Superior temporal gyrus (tissue), 1 donor: ENCODE data around the gene RAB11FIP2.

Source experiments
- DNase-seq: peaks from one replicate; pipeline ENCODE4 v3.0.0-alpha.2; 2016; ENCODE audit errors: extremely low spot score

RAB11FIP2 gene

DNA sequence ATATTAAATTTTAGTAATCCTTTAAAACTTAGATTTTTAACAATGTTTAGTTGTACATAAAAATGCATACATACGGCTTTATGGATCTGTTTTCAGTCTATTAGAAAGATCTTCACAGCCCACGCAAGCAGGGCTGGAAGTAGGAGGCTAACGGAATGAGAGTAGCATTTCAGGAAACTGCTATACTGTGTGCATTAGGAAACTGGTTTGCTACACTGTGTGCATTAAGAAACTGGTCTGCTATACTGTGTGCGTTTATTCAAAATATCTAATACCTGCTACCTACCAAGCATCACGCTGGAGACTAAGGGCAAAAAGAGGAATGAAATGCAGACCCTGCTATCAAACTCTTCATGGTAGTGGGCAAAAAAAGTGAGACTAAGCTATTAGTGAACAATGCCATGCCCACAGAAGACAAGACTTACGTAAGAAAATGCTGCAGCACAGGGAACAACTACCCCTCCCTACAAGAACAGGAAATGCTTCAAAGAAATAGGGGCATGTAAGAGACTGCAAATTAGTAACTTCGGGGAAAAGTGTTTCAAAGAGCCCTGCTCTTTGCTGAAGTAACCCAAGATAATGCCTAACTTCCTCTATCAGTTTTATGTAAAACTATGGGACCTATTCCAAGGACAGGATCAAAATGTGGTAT is 11.3 kb downstream of the RAB11FIP2 start:
- no peak for DNase-seq

DNA sequence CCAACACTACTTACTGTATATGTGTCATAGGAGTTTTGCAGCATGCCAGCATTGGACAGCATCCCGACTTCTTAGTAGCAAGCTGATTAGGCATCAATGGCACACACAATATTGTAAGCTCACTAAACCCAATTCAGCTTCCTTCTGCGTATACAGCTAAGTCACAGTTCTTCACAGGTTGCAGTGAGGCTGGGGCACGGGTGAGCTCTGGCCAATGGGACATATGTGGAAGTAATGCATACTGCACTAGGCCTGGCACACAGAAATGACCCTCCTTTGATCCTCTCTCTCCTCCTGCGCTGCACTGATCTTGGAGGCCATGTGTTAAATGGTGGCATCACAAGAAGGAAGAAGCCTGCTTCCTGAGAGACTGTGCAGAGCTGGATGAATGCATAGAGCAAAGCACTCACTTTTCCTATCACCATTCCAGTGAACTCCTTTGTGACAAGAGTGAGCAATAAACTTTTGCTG is 11.9 kb downstream of the RAB11FIP2 start:
- no peak for DNase-seq

DNA sequence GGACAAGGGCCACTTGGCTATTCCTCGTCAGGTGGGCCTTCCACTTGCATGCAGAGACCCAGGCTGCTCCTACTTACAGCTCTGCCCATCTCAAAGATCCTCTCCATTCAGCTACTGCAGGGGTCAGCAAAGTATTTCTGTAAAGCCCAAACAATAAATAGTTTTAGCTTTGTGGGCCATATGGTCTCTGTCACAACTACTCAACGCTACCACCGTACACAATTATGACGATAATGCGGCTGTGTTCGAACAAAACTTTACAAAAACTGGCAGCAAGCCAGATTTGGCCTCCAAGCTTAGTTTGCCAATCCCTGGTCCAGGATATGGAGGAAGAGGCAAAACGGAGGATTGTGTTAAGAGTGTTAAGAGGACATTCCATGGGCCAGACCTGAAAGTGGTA is 12.8 kb downstream of the RAB11FIP2 start:
- DNase-seq = no peak

DNA sequence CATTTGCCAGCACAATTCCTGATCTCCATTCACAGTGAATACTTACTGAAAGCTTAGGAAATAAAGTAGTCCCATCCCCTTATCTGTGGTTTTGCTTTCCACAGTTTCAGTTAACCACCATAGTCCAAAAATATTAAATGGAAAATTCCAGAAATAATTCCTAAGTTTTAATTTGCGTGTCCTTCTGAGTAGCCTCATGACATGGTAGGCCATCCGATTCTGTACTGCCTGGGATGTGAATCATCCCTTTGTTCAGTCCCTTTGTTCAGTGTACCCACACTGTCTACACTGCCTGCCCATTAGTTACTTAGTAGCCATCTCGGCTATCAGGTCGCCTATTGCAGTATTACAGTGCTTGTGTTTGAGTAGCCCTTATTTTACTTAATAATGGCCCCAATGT is 14.2 kb downstream of the RAB11FIP2 start:
- DNase-seq = no peak

DNA sequence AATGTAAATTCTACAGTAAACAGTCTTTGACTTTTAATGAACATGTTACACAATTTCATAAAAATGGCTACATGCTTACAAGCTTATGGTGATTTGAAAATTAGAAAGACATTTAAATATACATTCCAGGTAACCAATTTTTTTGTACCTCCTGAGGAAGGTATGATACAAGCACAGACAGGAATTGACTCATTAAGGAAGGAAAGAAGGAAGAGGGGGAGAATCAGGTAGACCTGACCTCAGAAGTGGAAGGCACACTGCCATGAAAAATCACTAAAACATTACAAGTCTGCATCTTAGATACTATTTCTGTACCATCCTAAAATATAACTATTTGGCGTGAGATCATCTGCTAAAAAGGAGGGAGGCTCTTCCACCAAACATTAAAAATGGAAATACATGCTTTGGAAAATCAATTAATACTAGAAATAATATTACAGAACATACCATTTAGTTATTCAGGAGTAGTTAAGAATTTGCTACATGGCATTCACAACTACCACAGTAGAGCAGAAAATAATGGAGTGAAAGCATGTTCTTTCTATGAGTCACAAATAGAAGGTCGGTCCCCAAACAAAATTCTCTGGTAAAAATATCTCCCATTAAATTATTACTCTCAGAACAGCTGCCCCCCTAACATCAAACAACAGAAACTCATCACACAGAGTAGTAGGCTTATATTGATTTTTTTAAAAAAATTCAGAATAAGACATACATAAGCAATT is 15.2 kb downstream of the RAB11FIP2 start:
- no peak for DNase-seq

DNA sequence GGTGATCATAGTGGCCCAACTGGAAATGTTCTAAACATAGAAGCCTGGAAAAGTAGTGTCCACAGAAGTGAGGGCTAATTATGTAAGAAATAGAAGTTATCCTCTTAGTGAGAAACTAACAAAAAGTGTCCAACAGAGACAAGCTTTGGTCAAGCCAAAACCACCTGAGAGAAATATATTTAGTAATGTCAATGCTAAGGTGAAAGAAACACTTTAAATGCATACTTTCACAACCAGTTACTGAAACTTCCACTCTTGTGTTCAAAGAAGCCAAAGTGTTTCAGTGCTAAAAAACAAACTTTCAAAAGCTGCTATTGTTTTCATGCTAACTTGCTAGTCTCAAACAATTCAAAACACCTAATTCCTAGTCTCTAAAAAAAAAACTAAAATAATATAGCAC is 18.1 kb downstream of the RAB11FIP2 start:
- DNase-seq = no peak

DNA sequence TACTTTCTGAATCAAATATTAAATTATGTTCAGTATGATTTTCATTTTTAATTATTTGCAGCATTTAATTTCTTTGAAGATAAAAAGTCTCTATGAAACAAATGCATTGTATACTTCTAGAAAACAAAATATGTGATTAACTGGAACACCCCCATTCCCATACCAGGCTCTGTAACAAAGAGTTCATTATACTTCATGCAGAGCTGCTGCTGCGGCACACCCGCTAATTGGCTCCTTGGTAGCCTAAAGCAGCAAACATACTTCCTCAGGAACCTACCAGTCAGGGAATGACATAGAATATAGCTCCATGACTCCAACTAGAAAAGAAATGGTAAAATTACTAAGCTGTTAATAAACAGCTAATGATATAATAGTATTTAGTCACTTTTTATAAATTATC is 19.3 kb downstream of the RAB11FIP2 start:
- DNase-seq = peak; percentile 78

DNA sequence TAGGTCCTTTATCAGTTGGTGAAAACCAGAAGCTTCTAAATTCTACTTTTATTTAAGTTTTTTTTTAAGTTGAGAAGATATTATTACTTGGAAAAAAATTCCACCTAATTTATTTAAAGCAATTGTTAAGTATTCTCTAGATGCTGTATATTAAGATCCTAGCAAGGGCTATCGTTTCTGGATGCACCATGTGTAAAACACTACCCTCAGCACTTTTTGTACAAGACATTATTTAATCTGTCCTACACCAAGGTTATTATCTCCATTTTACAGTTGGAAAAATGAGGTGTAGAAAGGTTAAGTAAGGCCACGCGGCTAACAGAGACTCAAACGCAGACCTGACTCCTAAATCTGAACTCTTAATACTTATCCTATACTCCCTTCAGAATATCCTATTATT is 19.8 kb downstream of the RAB11FIP2 start:
- no peak for DNase-seq

DNA sequence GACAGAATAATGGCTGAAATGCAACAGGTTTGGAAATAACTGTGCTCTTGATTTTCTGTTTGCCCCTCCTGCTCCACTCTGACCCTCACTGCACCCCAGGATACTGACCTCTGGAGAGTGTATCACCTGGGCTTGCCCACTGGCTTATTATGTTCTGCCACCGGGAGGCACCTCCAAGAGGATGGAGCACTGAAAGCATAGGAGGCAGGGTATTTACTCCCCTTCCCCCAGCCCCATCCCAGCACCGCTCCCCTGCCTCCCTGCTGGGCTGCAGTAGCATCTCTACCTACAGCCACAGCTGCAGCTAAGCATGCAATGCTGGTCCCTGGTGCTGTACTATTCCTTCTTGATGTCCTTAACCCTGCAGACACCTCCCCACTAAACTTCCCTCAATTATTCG is 26.4 kb downstream of the RAB11FIP2 start:
- no peak for DNase-seq

DNA sequence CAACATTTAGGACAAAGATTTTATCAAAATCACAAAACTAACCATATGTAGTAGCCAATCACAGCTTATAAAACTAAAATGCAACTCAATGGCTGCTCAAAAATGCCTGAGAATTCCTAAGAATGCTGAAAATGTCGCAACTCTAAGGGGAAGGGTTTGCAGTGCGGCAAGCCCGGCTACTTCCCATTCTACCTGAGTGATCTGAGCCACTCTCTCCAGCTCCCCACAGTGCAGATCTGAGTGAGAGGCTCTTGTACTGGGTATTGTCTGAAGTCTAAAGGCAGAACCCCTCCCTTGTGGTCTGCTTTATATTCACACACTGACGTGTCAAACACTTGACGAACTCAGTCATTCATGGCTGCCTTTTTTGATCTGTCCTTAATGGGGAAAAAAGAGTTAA is 28.9 kb downstream of the RAB11FIP2 start:
- no peak for DNase-seq

DNA sequence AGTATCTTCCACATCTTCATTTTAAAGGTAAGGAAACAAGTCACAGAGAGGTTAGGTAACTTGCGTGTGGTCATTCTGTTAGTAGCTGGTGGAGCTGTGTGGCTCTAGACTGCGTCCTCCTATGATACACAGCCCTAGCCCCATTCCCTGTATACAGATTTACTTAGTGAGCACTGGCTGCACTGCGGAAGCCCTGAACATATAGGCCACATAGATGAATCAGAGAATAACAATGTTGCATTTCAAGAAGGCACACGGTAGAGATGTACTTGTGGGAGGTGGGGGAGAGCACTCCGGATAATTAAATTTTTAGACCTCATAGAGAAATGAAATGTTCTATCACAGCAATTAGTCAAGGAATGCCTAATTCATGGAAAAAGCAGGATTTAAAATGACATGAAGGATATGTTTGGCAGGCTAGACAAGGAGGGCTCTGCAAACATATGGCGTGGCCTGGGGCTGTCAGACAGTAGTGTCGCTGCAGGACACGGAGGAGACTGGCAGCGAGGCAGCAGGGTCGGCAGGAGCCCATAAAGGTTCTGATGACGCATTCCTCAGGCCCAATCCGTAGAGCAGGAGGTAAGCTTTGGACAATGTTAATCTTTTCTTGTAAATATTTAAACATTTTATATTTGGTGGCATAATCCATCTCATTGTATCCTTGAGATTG is 29.5 kb downstream of the RAB11FIP2 start:
- DNase-seq = no peak

DNA sequence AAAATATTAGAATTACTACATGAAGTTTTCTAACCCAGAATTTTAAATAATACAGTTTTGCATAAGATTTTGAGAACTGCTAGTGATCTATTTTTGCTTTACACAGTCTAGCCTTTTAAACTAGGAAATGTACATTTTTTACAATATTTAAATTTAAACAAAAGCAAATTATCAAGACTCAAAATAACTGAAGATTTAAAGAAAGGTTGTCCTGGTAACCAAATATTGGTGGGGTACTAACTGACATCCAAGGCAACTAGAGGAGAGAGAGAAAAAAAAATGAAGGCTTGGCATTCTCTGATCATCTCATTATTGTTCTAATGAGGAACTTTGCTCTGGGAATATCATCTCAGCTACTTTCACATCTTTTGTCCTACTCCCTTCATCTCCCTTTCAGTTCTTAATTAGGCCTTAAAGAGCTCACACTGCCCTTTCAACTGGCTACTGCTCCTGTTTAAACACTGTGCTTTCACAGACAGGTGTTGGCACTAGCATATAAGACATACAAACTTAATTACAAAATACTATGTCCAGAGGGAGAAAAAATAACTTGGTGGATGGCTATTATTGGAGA is 33.7 kb downstream of the RAB11FIP2 start:
- DNase-seq = no peak

DNA sequence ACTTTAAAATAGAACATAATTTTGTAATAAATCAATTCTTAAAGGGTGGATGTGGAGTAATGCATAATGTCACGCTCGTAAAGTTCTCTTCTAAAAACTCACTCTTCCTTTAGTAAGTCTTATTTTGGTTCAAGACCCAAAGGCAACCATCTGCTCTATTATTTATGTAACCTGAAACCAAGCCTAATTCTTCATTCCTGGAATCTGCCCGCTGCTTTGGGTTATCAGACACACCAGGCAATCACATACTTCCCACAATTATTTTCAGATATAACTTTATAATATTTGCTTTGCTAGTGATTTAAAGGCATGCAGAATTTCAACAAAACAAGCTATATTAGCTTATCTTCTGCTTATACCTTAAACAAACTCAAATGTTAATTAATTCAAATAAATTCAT is 39.0 kb downstream of the RAB11FIP2 start:
- DNase-seq = no peak

DNA sequence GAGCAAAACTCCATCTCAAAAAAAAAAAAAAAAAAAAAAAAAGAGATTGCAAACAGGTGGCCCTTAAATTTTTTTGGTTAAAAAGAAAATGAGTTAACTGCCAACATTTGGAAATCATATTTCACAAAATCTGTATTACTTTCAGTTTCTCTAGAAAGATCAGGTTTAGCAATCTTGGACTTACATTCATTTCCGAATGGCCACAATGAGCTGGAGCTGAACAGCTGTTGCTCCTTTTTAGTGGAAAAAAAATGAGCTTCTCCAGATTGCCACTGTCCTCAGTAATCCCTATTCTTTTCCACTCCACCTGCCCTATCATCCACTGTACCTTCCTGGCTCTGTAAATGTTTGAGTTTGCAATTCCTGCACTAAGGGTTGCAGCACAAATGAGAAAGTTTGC is 43.6 kb downstream of the RAB11FIP2 start:
- no peak for DNase-seq

DNA sequence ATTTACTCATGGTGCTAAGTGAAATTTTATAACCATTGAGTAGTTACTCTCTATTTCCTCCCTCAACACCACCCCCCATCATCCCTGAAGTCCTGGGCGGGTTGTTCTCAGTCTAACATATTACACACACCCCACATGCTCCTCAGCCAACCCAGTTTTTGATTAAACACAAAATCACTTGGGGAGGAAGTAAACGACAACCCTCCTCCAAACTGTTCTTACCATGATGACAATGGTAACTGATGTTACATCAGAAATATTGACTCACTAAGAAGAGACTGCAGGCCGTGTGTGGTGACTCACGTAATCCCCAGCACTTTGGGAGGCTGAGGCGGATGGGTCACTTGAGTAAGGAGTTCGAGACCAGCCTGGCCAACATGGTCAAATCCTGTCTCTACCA is 44.2 kb downstream of the RAB11FIP2 start:
- no peak for DNase-seq

DNA sequence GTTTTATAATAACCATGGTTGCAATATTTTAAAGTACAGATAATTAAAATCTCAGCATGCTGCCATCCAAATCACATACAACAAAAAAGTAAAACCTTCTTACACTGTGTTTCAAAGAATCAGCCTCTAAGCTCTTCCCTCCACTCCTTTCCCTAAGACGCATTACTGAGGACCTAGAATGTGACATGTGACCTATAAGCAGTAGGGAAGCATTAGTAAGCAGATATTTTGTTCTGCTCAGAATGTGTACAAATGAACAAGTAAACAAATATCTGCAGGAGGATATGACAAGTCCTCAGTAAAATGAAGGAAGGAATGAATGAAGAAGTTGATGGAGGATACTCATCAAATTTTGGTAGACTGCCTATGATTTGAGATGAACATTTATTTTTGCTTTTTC is 49.1 kb downstream of the RAB11FIP2 start:
- no peak for DNase-seq

DNA sequence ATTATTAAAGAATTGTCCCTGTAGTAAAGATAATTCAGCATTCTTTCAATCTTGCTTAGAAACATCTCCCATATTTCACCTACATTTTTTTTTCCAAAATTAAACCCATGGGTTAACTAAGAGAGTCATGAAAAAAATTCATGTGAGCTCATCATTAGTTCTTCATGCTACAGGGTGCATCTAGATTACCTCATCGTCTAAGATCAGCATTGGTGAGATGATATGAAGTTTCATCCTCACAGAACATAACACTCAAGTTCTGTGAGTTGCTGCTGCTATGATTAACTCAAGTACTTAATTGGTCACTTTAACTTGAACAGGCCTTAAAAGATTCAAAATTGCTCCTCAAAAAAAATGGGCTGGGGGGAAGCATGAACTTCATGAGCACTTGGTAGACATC is 50.0 kb downstream of the RAB11FIP2 start:
- DNase-seq = no peak

DNA sequence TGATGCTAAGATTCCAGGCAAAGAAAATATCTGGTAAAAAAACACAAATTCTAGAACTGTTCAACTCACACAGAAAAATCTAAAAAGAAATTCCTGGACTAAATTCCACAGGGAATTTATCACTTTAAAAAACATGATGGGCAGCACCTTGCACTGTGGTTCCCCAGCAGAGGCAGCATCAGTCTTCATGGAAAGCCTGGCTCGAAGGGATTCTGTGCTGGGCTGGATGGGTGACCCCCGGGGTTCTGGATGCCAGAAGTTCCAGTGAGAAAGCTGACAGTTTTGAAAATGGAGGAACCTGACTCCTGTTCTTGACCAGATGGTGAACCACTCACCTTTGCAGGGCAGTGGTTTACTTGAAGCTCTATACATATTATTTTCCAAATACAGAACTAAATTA is 52.0 kb downstream of the RAB11FIP2 start:
- no peak for DNase-seq

DNA sequence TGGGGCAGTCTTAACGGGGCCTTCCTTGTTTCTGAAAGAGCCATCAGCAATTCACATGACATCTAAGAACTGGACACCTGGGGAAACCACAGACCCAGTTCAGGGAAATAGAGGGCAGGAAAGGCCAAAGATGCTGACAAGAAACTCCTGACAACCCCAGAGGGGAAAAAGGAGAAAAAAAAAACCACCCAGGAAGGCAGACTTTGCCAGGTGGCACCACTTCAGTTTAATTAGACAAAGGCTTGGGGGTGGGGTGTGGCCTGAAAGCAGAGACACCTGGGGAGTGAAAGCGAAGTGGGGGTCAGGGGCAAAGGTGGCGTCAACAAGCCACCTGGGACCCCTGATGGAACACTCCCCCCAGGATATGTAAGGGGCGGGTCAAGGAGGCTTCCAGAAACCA is 53.6 kb downstream of the RAB11FIP2 start:
- DNase-seq = no peak

DNA sequence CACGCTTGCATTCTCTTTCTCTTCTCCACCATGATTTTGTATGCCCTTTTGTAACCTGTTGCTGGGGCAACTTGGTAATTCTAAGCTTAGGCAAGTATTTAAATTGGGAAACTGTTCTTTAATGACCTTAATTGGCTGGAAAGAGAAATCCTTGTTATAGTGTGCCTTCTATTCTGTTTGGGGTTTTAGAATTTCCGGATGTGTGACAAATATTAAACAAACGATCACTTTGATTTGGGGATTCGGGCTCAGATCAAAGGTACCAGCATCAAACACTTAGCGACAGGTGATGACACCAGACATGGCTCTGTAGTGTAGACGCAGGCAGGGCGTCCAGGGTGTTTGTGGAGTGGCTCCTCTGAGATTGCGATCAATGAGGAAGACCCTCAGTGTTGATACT is 55.0 kb downstream of the RAB11FIP2 start:
- no peak for DNase-seq

DNA sequence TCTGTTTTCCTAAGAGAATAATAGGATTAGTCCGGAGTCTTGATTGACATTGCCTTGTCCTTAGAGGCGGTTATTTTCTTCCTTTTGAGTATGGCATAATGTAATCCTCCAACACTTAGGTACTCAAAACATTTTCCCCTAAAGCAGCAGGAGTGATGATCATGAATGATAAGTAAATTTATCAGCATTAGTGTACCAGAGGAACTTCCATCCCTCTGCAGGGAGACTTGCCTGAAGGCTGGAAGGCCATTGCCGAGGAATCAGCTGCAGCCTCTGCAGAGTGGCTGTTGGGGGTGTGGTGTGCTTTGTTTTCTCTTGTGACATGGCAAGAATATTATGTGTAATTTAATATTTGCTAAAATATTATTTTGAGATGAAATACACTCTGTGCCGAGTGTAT is 56.8 kb downstream of the RAB11FIP2 start:
- DNase-seq = no peak

DNA sequence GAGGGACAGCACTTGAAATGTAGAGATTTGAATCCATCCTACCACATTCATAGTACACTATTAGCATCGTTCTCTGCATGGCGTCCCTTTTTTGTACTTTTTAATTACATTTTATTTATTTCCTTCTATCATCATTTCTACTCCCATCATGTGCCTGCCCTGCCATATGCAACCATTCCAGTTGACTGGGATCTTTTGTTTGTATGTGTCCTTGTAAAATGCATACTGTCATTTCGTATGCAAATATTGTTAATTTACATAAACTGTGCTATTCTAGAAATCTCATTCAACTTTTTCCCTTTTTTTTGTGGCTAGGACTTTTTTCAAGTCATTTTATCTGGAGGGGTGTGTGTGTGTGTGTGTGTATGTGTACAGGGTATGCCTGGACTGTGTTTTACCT is 57.9 kb downstream of the RAB11FIP2 start:
- DNase-seq = no peak
